Stimulated activated naive B cell treated with anti-CD40 and anti-IgM and Interleukin-4, amounts not matched to agents 10 μg/mL and 1 μg/mL and 100 μg/mL, for 72 hours (primary cell): ENCODE data around the gene LHFPL3.
A peak's percentile ranks its signal among the peaks of the same experiment; 100 is the strongest.

Source experiments
- ATAC-seq, 2 donors: fragments of 150-1000 bp; cut with Tn5 transposase; replicated peaks; 2 replicates each; pipeline ENCODE4 v1.10.0; 2021; ENCODE audit warnings: moderate library complexity in 1 of 2
- DNase-seq: peaks from one replicate; pipeline ENCODE4 v3.0.0; 2021
- H3K27ac Mint-ChIP-seq: one replicate; pipeline ENCODE4 v1.8.0; 2022; ENCODE audit warnings: mild to moderate bottlenecking, mixed read lengths
- H3K27me3 Mint-ChIP-seq, 2 donors: one replicate each; pipeline ENCODE4 v1.8.0; 2022; ENCODE audit warnings: mixed read lengths in 2 of 2
- H3K36me3 Mint-ChIP-seq, 2 donors: one replicate each; pipeline ENCODE4 v1.8.0; 2022; ENCODE audit warnings: mixed read lengths in 2 of 2, mild to moderate bottlenecking in 1 of 2
- H3K4me1 Mint-ChIP-seq, 2 donors: one replicate each; pipeline ENCODE4 v1.8.0; 2022; ENCODE audit warnings: mixed read lengths in 2 of 2, mild to moderate bottlenecking in 1 of 2
- H3K4me3 Mint-ChIP-seq, 2 donors: one replicate each; pipeline ENCODE4 v1.8.0; 2022; ENCODE audit warnings: mild to moderate bottlenecking in 2 of 2, mixed read lengths in 2 of 2, moderate library complexity in 1 of 2
- H3K9me3 Mint-ChIP-seq, 2 donors: one replicate each; pipeline ENCODE4 v1.8.0; 2022; ENCODE audit warnings: mixed read lengths in 2 of 2, mild to moderate bottlenecking in 1 of 2

The LHFPL3 gene

GRCh38 chr7:104946338-104946737, 617.9 kb downstream of the LHFPL3 start:
- peaks cover 1 to 17% of the 10 kb centered on the region in 2 donors for H3K36me3 Mint-ChIP-seq
- peak overlapping the region; percentile 100 for H3K27ac Mint-ChIP-seq
- H3K4me1 Mint-ChIP-seq, result peaks cover 52 to 83% of the 10 kb centered on the region in 2 donors
- no peak for ATAC-seq
- no peaks in the 10 kb centered on the region for H3K9me3 Mint-ChIP-seq
- no peak for DNase-seq
- H3K4me3 Mint-ChIP-seq, result peak overlapping the region in 1 of 2 donors; percentile 44
- no peaks in the 10 kb centered on the region for H3K27me3 Mint-ChIP-seq

GRCh38 chr7:104950006-104950405, 621.6 kb downstream of the LHFPL3 start:
- Mint-ChIP-seq H3K9me3 (no peaks in the 10 kb centered on the region), H3K27me3 (no peaks in the 10 kb centered on the region), H3K4me3 (peak overlapping the region in 1 of 2 donors; percentile 32), H3K36me3 (peaks cover 5 to 23% of the 10 kb centered on the region in 2 donors), H3K4me1 (peaks cover 39 to 69% of the 10 kb centered on the region in 2 donors), H3K27ac (peak overlapping the region; percentile 59)
- ATAC-seq (no peak), DNase-seq (no peak)

- ATAC-seq, result no peak
- no peak overlapping the region for H3K4me3 Mint-ChIP-seq
- H3K9me3 Mint-ChIP-seq, result no peaks in the 10 kb centered on the region
- peaks cover 40 to 69% of the 10 kb centered on the region in 2 donors for H3K4me1 Mint-ChIP-seq
- H3K27me3 Mint-ChIP-seq, result no peaks in the 10 kb centered on the region
- peaks cover 5 to 26% of the 10 kb centered on the region in 2 donors for H3K36me3 Mint-ChIP-seq
- no peak overlapping the region for H3K27ac Mint-ChIP-seq
- DNase-seq, result no peak
Observed at GRCh38 chr7:104950754-104951153, 622.4 kb downstream of the LHFPL3 start.

GRCh38 chr7:104951546-104951945, 623.1 kb downstream of the LHFPL3 start:
- H3K4me3 Mint-ChIP-seq, result peak overlapping the region in 1 of 2 donors; percentile 20
- H3K9me3 Mint-ChIP-seq, result no peaks in the 10 kb centered on the region
- peaks cover 38 to 69% of the 10 kb centered on the region in 2 donors for H3K4me1 Mint-ChIP-seq
- peak overlapping the region; percentile 88 for H3K27ac Mint-ChIP-seq
- ATAC-seq (peak; percentile 41 to 53), DNase-seq (no peak)
- H3K27me3 Mint-ChIP-seq, result no peaks in the 10 kb centered on the region
- H3K36me3 Mint-ChIP-seq, result peaks cover 5 to 26% of the 10 kb centered on the region in 2 donors

GRCh38 chr7:104955276-104955675, 626.9 kb downstream of the LHFPL3 start:
- no peaks in the 10 kb centered on the region for H3K9me3 Mint-ChIP-seq
- H3K27me3 Mint-ChIP-seq, result no peaks in the 10 kb centered on the region
- peak overlapping the region; percentile 85 for H3K27ac Mint-ChIP-seq
- H3K4me1 Mint-ChIP-seq, result peaks cover 31 to 67% of the 10 kb centered on the region in 2 donors
- DNase-seq, result no peak
- ATAC-seq, result peak in 1 of 2 donors; percentile 17
- no peak overlapping the region for H3K4me3 Mint-ChIP-seq
- H3K36me3 Mint-ChIP-seq, result peaks cover 10 to 28% of the 10 kb centered on the region in 2 donors
